Hippocampal formation (tissue), 2 donors: ENCODE results near the gene GGN.
A peak's percentile ranks its signal among the peaks of the same experiment; 100 is the strongest.
"Not testable (repeated sequence)": the region's sequence is repeated elsewhere in the genome, so short reads cannot be mapped to it uniquely, and the experiment has no call there.

Experiments used
- DNase-seq, 2 donors: peaks; one replicate each; lab custom pipeline; 2025; lab: John Stamatoyannopoulos, UW

GGN gene, protein sequence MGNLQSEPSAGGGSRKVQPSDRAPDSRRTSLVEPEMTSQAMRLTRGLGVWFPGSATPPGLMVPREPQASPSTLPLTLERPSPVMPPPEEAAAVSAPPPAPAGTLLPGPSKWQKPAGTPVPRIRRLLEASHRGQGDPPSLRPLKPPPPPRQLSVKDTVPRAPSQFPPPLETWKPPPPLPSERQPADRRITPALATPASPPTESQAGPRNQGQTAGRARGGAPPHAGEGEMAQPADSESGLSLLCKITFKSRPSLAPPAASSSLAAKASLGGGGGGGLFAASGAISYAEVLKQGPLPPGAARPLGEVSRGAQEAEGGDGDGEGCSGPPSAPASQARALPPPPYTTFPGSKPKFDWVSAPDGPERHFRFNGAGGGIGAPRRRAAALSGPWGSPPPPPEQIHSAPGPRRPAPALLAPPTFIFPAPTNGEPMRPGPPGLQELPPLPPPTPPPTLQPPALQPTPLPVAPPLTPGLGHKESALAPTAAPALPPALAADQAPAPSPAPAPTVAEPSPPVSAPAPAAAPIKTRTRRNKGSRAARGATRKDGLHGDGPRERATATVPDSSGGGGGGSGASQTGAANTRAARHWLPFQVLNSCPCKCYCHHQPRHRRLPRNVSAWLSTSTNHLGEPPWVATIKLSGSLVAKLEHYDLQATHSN

DNA sequence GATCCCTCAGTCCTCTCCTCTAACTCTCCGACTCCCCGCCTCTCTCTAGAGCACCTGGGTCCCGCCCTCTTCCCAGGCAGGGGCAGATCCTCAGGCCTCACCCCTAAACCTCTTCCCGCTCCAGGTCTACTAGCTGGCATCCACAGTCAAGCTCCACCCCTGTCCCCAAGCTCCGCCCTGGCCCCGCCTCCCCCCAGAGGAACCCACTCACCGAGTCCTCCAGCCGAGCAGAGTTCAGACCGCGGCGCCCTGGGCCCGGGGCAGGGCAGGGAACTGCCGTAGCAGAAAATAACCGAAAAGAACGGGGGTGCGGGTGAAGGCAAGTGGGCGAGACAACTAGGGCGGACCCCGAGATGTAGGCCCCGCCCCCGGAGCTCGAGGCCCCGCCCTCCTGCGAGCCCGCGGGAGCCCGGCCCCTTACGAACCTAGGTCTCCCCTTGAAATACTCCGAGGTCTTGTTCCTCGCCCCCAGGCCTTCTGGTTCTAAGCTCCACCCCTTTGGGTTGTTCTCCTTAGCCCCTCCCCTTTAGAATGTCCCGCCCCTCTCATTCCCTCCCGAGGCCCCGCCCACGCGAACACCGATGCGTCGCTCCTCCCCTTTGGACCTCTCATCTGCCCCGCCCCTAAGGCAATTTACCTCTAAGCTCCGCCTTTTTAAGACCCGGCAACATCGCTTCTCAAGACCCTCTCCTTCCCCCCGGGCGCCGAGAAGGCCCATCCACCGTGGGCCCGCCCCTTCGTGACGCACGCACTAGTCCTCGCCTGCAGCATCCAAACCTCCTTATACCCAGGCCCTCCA lies at the start of gene GGN:
Gene GGN (minus strand): TSS at position 485 of the 799 bp plus-strand sequence. CDS start 773 bp downstream, outside the sequence.
- DNase-seq, result peak; percentile 30 to 70

DNA sequence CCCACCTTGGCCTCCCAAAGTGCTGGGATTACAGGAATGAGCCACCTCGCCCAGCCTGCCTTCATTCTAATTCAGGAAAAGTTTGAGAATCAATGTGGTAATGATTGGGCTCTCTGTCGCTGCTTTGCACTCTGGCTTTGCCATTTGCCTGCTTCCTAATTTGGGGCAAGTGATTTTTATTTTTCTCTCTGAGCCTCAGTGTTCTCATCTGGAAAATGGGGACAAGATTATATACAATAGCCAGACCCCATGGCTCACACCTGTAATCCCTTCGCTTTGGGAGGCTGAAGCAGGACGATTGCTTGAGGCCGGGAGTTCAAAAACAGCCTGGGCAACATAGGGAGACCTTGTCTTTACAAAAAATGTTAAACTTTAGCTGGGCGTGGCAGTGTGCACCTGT lies 49.5 kb upstream of the GGN start:
- no peak for DNase-seq

DNA sequence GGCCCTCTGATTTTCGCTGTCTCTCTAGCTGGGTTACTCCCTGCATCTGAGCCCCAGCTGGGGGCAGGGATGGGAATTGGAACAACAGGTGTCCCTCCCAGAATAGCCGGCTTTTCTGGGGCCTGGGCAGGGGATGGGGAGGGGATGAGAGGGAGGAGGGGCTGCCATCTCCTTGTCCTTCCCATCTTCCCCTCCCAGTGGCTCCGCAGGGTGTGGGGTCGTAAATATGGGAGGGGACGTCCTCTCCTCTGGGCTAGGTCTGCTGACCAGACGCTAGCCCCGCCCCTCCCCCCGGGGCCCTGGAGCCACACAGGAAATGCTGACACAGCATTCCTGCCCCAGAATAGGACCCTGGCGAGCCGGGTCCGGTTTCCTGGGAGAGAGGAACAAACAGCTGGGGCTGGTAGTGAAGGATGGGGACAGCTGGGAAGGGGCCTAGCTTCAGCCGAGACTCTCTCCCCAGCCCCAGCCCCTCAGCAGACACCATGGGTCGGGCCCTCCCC lies 46.8 kb upstream of the GGN start:
- DNase-seq, result peak in 1 of 2 donors; percentile 60

DNA sequence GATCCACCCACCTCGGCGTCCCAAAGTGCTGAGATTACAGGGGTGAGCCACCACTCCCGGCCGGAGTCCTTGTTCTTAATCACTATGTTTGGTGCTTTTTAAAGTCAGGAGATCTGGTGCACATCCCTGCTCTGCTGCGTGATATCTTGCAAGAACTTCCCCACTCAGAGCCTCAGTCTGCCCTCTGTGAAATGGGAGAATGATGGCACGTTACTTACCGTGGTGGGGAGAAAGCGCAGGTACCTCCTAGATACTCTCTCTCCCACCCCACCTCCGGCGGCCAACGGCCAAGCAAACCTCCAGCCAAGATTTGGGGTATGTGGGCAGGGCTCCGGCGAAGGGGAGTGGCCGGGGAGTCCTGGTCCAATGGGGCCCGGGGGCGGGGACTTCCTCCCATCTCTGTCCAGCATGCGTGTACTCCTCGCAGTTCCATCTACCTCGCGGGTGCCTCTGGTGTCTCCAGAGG lies 45.5 kb upstream of the GGN start, which contains the start of gene RYR1:
Gene RYR1 (plus strand): TSS at position 424 of the 466 bp plus-strand sequence. CDS start 139 bp downstream, outside the sequence.
- DNase-seq, result peak in 1 of 2 donors; percentile 54

DNA sequence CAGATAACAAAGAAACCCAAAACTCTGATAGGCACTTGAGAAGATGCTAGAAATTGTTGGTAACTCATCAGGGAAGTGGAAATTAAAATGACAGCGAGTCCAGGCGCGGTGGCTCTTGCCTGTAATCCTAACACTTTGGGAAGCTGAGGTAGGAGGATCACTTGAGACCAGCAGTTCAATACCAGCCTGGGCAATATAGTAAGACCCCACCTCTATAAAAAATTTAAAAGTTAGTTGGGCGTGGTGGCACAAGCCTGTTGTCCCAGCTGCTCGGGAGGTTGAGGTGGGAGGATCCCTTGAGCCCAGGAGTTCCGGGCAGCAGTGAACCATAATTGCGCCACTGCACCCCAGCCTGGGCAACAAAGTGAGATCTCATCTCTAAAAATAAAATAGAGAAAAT lies 43.1 kb upstream of the GGN start:
- DNase-seq, result no peak

DNA sequence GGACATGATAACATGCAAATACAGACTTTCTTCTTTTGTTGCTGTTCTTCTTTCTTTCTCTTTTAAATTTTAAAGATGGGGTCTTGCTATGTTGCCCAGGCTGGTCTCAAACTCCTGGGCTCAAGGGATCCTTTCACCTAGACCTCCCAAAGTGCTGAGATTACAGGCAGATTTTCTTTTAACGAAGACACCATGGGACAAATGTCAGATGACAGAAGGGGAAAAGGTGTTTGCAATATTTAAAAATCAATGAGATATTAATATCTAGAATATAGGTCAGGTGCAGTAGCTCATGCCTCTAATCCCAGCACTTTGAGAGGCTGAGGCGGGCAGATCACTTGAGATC lies 42.0 kb upstream of the GGN start:
- DNase-seq, result no peak

DNA sequence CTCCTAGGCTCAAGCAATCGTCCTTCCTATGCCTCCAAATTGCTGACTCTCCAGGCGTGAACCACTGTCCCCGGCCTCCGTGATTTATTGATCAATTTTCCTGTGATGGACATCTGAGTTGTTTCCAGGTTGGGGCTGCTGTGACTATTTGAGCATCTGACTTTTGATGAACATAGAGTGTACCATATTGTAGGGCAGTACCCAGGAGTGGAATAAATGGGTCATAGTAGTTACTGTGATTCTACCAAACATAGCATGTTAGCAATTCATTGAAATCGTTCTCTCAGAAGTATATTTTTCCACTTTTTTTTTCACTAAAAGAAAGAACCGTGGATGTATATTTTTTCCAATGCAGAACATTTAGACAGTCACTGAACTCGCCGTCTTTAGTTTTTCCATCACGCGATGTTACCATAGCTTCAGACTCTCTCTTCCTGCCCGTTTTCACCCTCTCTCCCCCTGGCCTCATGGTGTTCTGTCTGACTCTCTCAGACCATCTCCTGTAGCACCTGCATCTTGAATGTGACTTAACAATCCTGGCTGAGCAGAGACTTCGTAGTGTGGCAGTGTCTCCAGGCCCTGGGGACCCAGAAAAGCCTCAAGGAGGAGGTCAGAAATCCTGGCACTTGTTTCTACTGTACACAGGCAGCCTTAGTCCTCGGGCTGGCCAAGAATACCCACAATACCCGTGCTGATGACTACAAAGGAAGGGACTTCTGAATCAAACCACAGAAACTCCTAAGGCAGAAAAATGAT lies 41.4 kb upstream of the GGN start:
- no peak for DNase-seq

DNA sequence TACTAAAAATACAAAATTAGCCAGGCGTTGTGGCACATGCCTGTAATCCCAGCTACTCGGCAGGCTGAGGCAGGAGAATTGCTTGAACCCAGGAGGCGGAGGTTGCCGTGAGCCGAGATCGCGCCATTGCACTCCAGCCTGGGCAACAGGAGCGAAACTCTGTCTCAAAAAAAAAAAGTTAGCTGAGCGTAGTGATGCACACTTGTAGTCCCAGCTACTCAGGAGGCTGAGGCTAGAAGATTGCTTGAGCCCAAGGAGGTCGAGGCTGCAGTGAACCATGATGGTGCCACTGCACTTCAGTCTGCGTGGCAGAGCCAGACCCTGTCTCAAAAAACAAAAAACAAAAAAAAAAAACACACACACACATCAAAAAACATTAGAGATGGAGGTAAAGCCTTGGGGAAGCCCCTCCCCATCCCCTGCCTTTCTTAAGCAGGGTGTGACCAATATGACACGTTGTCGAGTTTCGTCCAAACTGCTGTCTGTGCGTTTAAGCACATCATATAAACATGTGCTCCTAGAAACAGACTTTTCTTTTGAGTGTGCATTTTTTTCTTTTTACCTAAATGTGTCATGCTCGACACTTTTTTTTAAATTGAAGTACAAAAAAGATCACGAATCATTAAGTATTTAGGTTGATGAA lies 39.3 kb upstream of the GGN start:
- not testable (repeated sequence) for DNase-seq

DNA sequence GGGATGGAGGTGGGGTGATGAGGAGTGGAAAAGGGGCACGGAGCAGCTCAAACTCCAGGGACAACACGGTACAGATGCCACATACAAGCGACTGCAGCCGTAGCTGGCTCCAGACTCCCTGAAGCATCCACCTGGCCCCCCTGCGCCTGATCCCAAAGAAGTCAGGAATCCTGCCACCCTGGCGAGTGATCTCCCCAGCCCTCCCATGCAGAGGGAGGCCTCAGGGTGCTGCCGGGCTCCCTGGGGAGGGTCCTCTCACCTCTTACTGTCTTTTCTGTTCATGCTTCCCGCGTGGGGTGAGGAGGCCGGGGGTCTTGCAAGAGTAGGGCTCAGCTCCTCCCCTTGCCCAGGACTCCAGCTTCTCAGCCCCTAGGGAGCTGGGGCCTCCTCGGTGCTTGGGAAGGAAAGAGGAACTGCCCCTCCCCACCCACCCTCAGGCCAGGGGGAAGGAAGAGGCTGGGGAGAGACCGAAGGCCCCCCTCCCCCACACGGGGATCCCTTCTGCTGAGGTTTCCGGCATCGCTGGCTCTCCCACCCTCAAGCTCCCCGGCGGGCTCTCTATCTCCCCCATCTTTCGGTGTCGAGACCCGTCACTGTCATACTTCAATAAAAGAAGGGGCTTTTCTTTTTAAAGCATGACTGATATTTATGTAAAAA lies 38.1 kb upstream of the GGN start, which contains the start of gene RASGRP4:
Gene RASGRP4 (minus strand): TSS at position 410 of the 657 bp plus-strand sequence. CDS start 128 bp downstream, at position 282.
- DNase-seq, result peak in 1 of 2 donors; percentile 15

DNA sequence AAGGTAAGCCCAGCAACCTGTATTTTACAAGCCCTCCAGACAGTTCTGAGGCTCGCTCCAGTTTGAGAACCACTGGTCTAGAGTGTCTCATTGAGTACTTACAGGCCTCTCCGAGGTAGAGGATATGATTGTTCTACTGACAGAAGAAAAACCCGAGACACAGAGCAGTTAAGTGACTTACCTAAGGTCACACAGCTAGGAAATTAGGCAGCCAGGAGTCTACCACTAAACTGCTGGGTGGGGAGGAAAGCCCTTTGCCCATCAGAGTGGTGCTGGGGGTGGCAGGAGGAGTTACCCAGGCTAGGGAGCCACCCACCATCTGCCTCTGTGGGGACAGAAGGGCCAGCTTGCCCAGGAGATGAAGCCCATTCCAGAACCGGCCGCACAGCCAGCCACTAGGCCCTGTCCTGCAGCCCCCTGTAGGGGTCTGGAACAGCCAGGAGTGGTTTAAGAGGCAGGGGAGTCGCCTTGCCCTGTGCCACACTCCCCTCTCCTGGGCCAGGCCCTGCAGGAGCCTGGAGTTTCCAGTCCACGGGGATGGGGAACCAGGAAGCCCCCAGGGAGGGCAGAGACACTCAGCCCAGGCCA lies 37.5 kb upstream of the GGN start:
- no peak for DNase-seq

DNA sequence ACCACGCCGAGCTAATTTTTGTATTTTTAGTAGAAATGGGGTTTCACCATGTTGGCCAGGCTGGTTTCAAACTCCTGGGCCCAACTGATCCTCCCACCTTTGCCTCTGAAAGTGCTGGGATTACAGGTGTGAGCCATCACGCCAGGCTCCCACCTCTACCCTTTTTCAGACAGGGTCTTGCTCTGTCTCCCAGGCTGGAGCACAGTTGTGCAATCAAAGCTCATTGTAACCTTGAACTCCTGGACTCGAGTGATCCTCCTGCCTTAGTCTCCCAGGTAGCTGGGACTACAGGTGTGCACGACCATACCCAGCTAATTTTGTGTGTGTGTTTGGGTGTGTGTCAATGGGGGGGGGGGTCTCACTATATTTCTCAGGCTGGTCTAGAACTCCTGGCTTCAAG lies 36.4 kb upstream of the GGN start:
- no peak for DNase-seq

DNA sequence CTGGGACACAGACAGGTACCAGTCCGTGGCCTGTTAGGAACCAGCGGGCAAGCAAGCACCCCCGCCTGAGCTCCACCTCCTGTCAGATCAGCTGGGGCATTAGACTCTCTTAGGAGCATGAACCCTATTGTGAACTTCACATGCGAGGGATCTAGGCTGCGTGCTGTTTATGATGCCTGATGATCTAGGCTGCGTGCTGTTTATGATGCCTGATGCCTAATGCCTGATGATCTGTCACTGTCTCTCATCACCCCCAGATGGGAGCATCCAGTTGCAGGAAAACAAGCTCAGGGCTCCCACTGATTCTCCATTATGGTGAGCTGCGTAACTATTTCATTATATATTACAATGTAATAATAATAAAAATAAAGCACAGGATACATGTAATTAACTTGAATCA lies 34.6 kb upstream of the GGN start:
- no peak for DNase-seq

DNA sequence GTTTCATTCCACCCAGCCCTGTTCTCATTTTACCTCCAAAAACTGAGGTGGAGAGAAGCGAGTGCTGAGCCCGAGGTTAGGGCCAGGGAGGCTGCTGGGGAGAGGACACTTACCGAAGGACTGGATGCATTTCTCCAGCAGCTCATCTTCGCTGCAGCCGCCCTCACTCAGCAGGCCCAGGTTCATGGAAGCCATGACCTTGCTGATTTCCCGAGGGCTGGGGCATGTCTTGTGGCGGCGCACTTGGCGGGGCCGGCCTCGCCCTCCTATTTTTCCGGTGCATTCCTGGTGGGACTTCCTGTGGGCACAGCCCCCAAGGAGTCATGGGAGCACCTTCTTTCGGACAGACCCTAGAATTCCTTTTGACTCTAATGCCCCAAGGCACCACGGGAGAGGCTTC lies 34.0 kb upstream of the GGN start:
- no peak for DNase-seq

DNA sequence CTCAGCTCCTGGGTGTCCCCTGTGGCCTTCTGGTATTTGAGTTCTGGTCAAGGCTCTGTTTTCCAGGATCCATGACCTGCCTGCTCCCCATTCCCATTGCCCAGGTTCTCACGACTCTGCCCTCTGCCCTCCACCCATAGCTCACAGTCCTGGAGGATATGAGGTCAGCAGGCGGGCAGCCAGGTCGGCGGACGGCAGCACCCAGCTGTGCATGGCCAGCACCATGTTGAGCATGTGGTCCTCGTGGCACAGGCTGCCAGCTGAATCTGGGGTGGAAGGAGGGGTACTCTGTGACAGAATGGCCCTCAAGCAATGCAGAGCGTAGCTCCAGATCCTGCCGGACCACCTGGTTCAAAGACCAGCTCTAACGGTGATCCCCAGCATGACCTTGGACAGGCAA lies 33.1 kb upstream of the GGN start:
- DNase-seq, result no peak

DNA sequence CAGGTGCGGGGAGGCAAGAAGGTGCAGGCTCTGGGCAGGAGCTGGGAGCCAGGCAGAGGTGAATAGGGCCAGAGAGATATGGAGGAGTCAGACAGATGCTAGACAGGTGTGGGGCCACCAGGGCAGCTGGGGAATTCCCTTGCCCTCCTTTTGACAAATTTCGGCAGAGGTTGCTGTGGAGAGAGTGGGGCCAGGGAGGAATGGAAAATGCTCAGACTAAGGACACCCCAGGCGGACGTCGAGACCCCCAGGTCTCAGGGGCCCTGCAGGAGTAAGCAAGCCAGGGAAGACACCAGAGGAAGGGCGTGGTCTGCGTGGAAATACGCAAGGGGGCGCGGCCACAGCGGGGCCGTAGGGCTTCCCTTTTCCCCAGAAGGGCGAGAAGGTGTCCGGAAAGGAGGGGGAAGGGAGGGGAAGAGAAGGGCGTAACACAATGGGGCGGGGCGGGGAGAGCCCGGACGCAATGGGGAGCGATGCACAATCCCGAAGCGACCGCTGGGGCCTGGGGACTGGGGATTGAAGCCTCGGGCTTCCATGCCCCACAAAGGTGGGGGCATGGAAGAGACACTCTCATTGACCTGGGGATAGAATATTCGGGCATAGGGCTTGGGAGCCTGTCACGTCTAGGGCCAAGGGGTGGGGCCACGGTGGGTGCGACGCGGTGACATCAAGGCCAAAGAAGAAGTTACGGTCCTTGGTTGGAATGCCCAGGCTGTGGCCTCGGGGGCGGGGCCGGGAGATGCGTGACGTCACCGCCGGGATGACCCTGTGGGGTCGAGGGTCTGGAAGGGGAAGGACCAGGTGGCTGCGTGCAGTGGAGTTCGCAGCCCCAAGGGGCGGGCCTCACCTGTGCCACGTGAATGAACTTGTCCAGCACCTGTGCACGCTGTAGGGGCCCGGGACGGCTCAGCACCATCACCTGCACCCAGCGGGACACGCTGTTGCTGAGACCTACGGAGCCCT lies 30.0 kb upstream of the GGN start:
- peak in 1 of 2 donors; percentile 10 for DNase-seq

DNA sequence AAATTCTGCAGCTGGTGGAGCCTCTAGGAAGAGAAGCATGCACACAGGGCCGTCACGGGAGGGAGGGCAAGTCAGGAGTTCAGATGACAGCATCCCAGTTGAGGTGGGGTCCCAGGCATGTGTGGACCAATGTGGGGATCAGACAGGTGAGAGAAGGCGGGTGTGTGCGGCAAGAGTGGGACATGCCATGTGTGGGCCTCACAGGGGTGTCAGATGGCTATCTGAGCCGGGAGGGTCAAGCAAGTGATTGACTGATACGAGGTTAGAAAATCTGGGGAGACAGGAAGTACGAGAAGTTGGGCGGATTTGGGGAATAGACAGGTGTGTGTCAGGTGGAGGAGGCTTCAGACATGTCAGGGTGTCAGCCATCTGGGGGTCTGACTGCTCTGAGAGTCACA lies 29.3 kb upstream of the GGN start:
- DNase-seq, result no peak

DNA sequence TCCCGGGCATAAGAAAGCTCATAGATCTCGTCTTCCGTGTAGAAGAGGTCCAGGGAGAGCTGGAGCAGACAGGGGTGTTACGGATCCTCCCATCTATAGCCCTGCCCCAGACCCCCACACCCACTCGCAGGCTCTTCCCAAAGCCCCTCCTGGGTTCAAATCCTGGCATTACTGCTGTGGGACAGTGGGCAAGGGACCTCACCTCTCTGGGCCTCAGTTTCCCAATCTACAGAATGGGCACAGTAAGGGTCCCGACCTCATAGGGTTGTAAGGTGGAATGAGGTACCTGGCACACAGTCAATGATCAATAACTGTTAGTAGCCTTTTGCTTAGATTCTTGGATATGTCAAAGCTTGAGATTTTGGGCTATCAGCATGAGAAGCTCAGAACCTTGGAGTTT lies 25.6 kb upstream of the GGN start:
- no peak for DNase-seq

DNA sequence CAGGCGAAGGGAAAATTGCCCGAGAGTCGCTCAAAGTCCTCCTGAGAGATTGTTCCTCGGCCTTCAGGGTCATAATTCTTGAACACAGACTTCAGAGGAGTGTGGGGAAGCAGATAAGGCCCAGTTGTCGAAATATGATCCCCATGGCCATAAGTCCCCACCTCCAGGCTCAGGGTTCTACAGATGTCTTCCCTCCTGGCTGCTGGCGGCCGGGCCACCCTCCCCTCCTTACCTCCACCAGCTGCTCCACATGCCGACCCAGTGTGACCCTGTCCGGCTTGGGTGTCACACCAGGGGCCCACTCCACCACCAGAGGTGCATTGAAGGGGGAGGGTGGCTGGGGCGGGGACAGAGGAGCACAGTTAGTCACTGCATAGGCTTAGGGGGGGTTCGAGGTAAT lies 25.1 kb upstream of the GGN start:
- DNase-seq, result no peak

DNA sequence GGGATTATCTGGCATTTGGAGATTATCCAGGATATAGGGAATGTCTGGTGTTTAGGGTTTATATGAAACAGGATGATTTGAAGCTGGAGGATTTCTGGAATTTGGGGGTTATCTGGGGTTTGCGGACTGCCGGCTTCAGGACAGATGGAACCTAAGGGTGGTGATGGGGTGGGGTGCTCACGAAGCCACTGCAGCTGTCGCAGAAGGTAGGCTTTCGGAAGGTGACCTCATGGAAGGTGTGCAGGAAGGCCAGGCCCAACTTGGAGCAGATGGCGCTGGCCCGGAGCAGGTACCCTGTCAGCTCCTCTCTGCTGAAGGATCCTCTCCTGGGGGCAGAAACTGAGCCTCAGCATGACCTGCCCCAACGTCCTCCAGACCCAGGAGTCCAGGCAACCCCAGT lies 24.7 kb upstream of the GGN start:
- DNase-seq, result no peak
